Panc1 (cell line): ENCODE data around the gene PSMD1. TPM values are rescaled to one million over a fixed set of nuclear protein-coding genes. Genes with fewer than 3 reads are reported as not detected.

Experiments used
- ATAC-seq: fragments of 200-7000 bp; cut with Tn5 transposase; 2 replicates; pipeline ENCODE4 v1.9.1; 2020; ENCODE audit warnings: mild to moderate bottlenecking, moderate library complexity
- BruUV-seq: library from RNA; stranded (reverse); fragments of 400-500 nt; replicated peaks from 2 replicates; lab custom pipeline; 2021; lab: Mats Ljungman, UMichigan
- CTCF ChIA-PET: fragments of 300-600 bp; sonication (Branson Sonifier 250); formaldehyde crosslinking; loops from one replicate; lab custom pipeline; 2022; ENCODE audit warnings: antibody characterized with exemption; lab: Charles Lee
- POLR2A ChIA-PET: fragments of 300-600 bp; sonication (Branson Sonifier 250); formaldehyde crosslinking; loops from one replicate; lab custom pipeline; 2022; ENCODE audit warnings: antibody characterized with exemption; lab: Charles Lee
- DNase-seq: peaks from one replicate; pipeline ENCODE4 v3.0.0-alpha.2; 2010; ENCODE audit warnings: low read depth, low spot score
- H3K27ac ChIP-seq: 2 replicates; pipeline ENCODE4 v1.5.1; 2011; ENCODE audit warnings: mild to moderate bottlenecking, low read length, inconsistent platforms
- H3K27me3 ChIP-seq: fragments of 200-500 bp; sonication (Bioruptor generic); 2 replicates; pipeline ENCODE4 v1.6.0; 2014; ENCODE audit warnings: low read length, inconsistent platforms; ENCODE audit not compliant: control insufficient read depth, insufficient read depth
- H3K36me3 ChIP-seq: fragments of 200-500 bp; sonication (Bioruptor generic); 2 replicates; pipeline ENCODE4 v1.5.1; 2014; ENCODE audit warnings: inconsistent platforms, mild to moderate bottlenecking, low read length, moderate library complexity; ENCODE audit not compliant: control insufficient read depth, insufficient read depth
- H3K4me1 ChIP-seq: 2 replicates; pipeline ENCODE4 v1.5.1; 2011; ENCODE audit warnings: inconsistent platforms, mild to moderate bottlenecking, low read length, moderate library complexity; ENCODE audit not compliant: control insufficient read depth, insufficient read depth
- H3K4me3 ChIP-seq, 2 experiments: 2 replicates each; pipeline ENCODE4 v1.5.1; 2011 to 2012; ENCODE audit warnings: low read depth in 2 of 2, low read length in 2 of 2, mild to moderate bottlenecking in 2 of 2, inconsistent platforms in 1 of 2, moderate library complexity in 1 of 2
- H3K9me3 ChIP-seq: fragments of 200-500 bp; sonication (Bioruptor generic); 2 replicates; pipeline ENCODE4 v1.5.1; 2014; ENCODE audit warnings: low read depth, mild to moderate bottlenecking, inconsistent platforms, low read length, moderate library complexity; ENCODE audit not compliant: control insufficient read depth, insufficient read depth
- CTCF ChIP-seq: fragments of 450-650 bp; IDR thresholded peaks from 2 replicates; pipeline ENCODE4 v1.5.1; 2017; ENCODE audit warnings: mild to moderate bottlenecking
- POLR2AphosphoS5 ChIP-seq: IDR thresholded peaks from 2 replicates; pipeline ENCODE4 v1.6.1; 2012; ENCODE audit warnings: mild to moderate bottlenecking, low read depth, low read length, moderate library complexity
- REST ChIP-seq, 2 experiments: IDR thresholded peaks; 2 replicates each; pipeline ENCODE4 v1.6.1; 2011 to 2012; ENCODE audit warnings: low read depth in 2 of 2, control low read depth in 1 of 2, low read length in 1 of 2, mild to moderate bottlenecking in 1 of 2, moderate library complexity in 1 of 2; ENCODE audit not compliant: insufficient read depth in 1 of 2
- SIN3A ChIP-seq: IDR thresholded peaks from 2 replicates; pipeline ENCODE4 v1.6.1; 2012; ENCODE audit warnings: low read depth, mild to moderate bottlenecking, low read length, moderate library complexity, borderline replicate concordance; ENCODE audit not compliant: insufficient read depth
- TCF7L2 ChIP-seq: IDR thresholded peaks from 2 replicates; pipeline ENCODE4 v1.6.1; 2011; ENCODE audit warnings: mild to moderate bottlenecking, low read depth, low read length, inconsistent platforms
- in situ Hi-C: cut with HindIII; loops from 2 replicates; pipeline ENCODE4 v1.10.0; 2016; ENCODE audit warnings: low sequenced_read_pairs, low pct_unique_long_range_greater_than_20kb
- intact Hi-C: fragments of 100-400 bp; cut with micrococcal nuclease; formaldehyde crosslinking; loops from one replicate; pipeline ENCODE4 v1.10.0; 2022; ENCODE audit not compliant: unreplicated experiment
- total RNA-seq: library from RNA; stranded (reverse); gene quantifications from one replicate; pipeline ENCODE4 v1.2.1, GENCODE V29; 2021; ENCODE audit not compliant: unreplicated experiment

PSMD1 gene
- total RNA-seq, 1 experiment from 2014 or later: 146 TPM

- CTCF ChIA-PET: no interaction called here
- TF ChIP-seq TCF7L2 (no peak), SIN3A (no peak), CTCF (no peak), REST (IDR thresholded peaks at IDR 0.05; ENCODE audit: insufficient read depth in 1 of 2, low read depth in 2 of 2, low read length in 1 of 2) (no peak), POLR2AphosphoS5 (no peak)
- no TSS peak for BruUV-seq
- POLR2A ChIA-PET: no interaction called here
- in situ Hi-C loops: no loop called here
- no peak overlapping the region for H3K27ac ChIP-seq
- DNase-seq (no peak), ATAC-seq (no peak)
- no peaks in the 10 kb centered on the region for H3K27me3 ChIP-seq
- no peaks in the 10 kb centered on the region for H3K36me3 ChIP-seq
- 0 out of 2 replicates have a peak, but pooled peaks cover 6% of the 10 kb centered on the region for H3K4me1 ChIP-seq
- no peak overlapping the region for H3K4me3 ChIP-seq
- intact Hi-C loops: no loop called here
- H3K9me3 ChIP-seq: no peaks in the 10 kb centered on the region
Observed at GRCh38 chr2:231203087-231203486, 146.4 kb downstream of the PSMD1 start.

- in situ Hi-C loops (no loop called here), intact Hi-C loops (no loop called here)
- no peak for DNase-seq
- BruUV-seq: no TSS peak
- Histone ChIP-seq H3K27ac (no peak overlapping the region), H3K27me3 (no peaks in the 10 kb centered on the region), H3K9me3 (no peaks in the 10 kb centered on the region), H3K4me3 (no peak overlapping the region), H3K4me1 (0 out of 2 replicates have a peak, but pooled peaks cover 6% of the 10 kb centered on the region), H3K36me3 (no peaks in the 10 kb centered on the region)
- TF ChIP-seq CTCF (no peak), TCF7L2 (no peak), REST (IDR thresholded peaks at IDR 0.05; ENCODE audit: insufficient read depth in 1 of 2, low read depth in 2 of 2, low read length in 1 of 2) (no peak), SIN3A (no peak), POLR2AphosphoS5 (no peak)
- POLR2A ChIA-PET: no interaction called here
- CTCF ChIA-PET: interaction anchor here (0.7 kb wide), 1 partner anchor 209 kb away, joined by 4 read pairs; no protein-coding TSS in a partner anchor
- no peak for ATAC-seq
Observed at GRCh38 chr2:231204146-231204545, 147.5 kb downstream of the PSMD1 start.
